WTC11 (cell line): ENCODE results near the gene PXT1. TPM values are rescaled to one million over a fixed set of nuclear protein-coding genes. Genes with fewer than 3 reads are reported as not detected.

Source experiments
- ATAC-seq: fragments of 200-7000 bp; cut with Tn5 transposase; 2 replicates; pipeline ENCODE4 v1.10.0; 2021; ENCODE audit warnings: mild to moderate bottlenecking, moderate library complexity
- CTCF ChIA-PET: fragments of 300-600 bp; sonication (Branson Sonifier 250); formaldehyde crosslinking; loops from one replicate; lab custom pipeline; 2021; ENCODE audit warnings: antibody characterized with exemption; lab: Charles Lee
- POLR2A ChIA-PET: fragments of 350-600 bp; sonication (Branson Sonifier 250); formaldehyde crosslinking; loops from one replicate; lab custom pipeline; 2021; ENCODE audit warnings: antibody characterized with exemption; lab: Charles Lee
- DNase-seq: peaks from one replicate; pipeline ENCODE4 v3.0.0; 2021; ENCODE audit warnings: low spot score
- H3K27ac Mint-ChIP-seq: 2 replicates; pipeline ENCODE4 v1.8.0; 2021; ENCODE audit warnings: mixed read lengths
- H3K27me3 Mint-ChIP-seq: 2 replicates; pipeline ENCODE4 v1.8.0; 2021; ENCODE audit warnings: low read depth, mild to moderate bottlenecking, moderate library complexity, mixed read lengths
- H3K36me3 Mint-ChIP-seq: 2 replicates; pipeline ENCODE4 v1.8.0; 2021; ENCODE audit warnings: mixed read lengths
- H3K4me1 Mint-ChIP-seq: 2 replicates; pipeline ENCODE4 v1.8.0; 2022; ENCODE audit warnings: mixed read lengths
- H3K4me3 Mint-ChIP-seq: 2 replicates; pipeline ENCODE4 v1.8.0; 2021; ENCODE audit warnings: mild to moderate bottlenecking, moderate library complexity, mixed read lengths
- H3K9me3 Mint-ChIP-seq: 2 replicates; pipeline ENCODE4 v1.8.0; 2021; ENCODE audit warnings: mixed read lengths
- AR ChIP-seq: fragments of 250-450 bp; sonication (Bioruptor Pico); IDR thresholded peaks from 2 replicates; pipeline ENCODE4 v1.9.0; 2021; ENCODE audit warnings: mild to moderate bottlenecking
- ARID4B ChIP-seq: sonication (generic); formaldehyde crosslinking; IDR thresholded peaks from 2 replicates; pipeline ENCODE4 v1.8.0; 2023; ENCODE audit warnings: missing genetic modification reagents, mild to moderate bottlenecking, borderline replicate concordance
- CTCF ChIP-seq: fragments of 200-600 bp; IDR thresholded peaks from 2 replicates; pipeline ENCODE4 v1.8.0; 2022; ENCODE audit warnings: antibody characterized with exemption
- ELF4 ChIP-seq: sonication (generic); formaldehyde crosslinking; IDR thresholded peaks from 2 replicates; pipeline ENCODE4 v1.8.1; 2022; ENCODE audit warnings: low read depth, mild to moderate bottlenecking, moderate library complexity, missing genetic modification reagents
- JAZF1 ChIP-seq: fragments of 250-450 bp; sonication (Bioruptor Pico); IDR thresholded peaks from 2 replicates; pipeline ENCODE4 v1.9.0; 2021; ENCODE audit warnings: moderate library complexity, mild to moderate bottlenecking, inconsistent platforms
- NR1H2 ChIP-seq: sonication (generic); formaldehyde crosslinking; IDR thresholded peaks from 2 replicates; pipeline ENCODE4 v1.9.0; 2021; ENCODE audit warnings: mild to moderate bottlenecking, moderate library complexity, missing genetic modification reagents
- PREB ChIP-seq: sonication (generic); formaldehyde crosslinking; IDR thresholded peaks from 2 replicates; pipeline ENCODE4 v1.8.1; 2022; ENCODE audit warnings: mild to moderate bottlenecking, missing genetic modification reagents, moderate library complexity, borderline replicate concordance
- RELA ChIP-seq: sonication (generic); formaldehyde crosslinking; IDR thresholded peaks from 2 replicates; pipeline ENCODE4 v1.8.1; 2022; ENCODE audit warnings: missing genetic modification reagents, mild to moderate bottlenecking, borderline replicate concordance
- USF2 ChIP-seq: sonication (generic); formaldehyde crosslinking; IDR thresholded peaks from 2 replicates; pipeline ENCODE4 v1.8.1; 2023; ENCODE audit warnings: mild to moderate bottlenecking, missing genetic modification reagents, moderate library complexity
- ZNF512 ChIP-seq: sonication (generic); formaldehyde crosslinking; IDR thresholded peaks from 2 replicates; pipeline ENCODE4 v1.8.1; 2022; ENCODE audit warnings: missing genetic modification reagents, borderline replicate concordance
- ZNF532 ChIP-seq: fragments of 250-450 bp; sonication (Bioruptor Pico); IDR thresholded peaks from 2 replicates; pipeline ENCODE4 v1.9.0; 2021; ENCODE audit warnings: mild to moderate bottlenecking, borderline replicate concordance
- total RNA-seq: library from RNA; stranded (reverse); gene quantifications from 3 replicates; pipeline ENCODE4 v1.2.3, GENCODE V29; 2021

Gene PXT1
- total RNA-seq, 1 experiment from 2014 or later, result 0.15 TPM

GRCh38 chr6:36378243-36378920 is 64.3 kb downstream of the PXT1 start:
- no peaks in the 10 kb centered on the region for H3K27me3 Mint-ChIP-seq
- H3K36me3 Mint-ChIP-seq, result no peaks in the 10 kb centered on the region
- CTCF ChIA-PET, result interaction anchor here (1.2 kb wide), 1 partner anchor 50 kb away, joined by 3 read pairs; no protein-coding TSS in a partner anchor

More at GRCh38 chr6:36378243-36378920, 64.3 kb downstream of the PXT1 start:
- TF ChIP-seq JAZF1 (no peak), ZNF512 (no peak), NR1H2 (no peak), ZNF532 (CRISPR knock-in tag) (no peak), CTCF (no peak), AR (no peak), USF2 (CRISPR knock-in tag) (no peak), ELF4 (no peak), PREB (no peak), RELA (CRISPR knock-in tag) (no peak), ARID4B (CRISPR knock-in tag) (no peak)
- POLR2A ChIA-PET, result interaction anchor here (0.6 kb wide), 1 partner anchor 8 kb away, joined by 4 read pairs; no protein-coding TSS in a partner anchor
- DNase-seq, result no peak
- Mint-ChIP-seq H3K27ac (no peak overlapping the region), H3K4me3 (no peak overlapping the region), H3K9me3 (no peaks in the 10 kb centered on the region), H3K4me1 (peaks cover 29% of the 10 kb centered on the region)
- ATAC-seq, result no peak
